CD4-positive, alpha-beta T cell treated with Interleukin-2 at 100 ng/mL for 4 hours (primary cell): ENCODE results near the gene RICTOR.
"Not testable (repeated sequence)": the region's sequence is repeated elsewhere in the genome, so short reads cannot be mapped to it uniquely, and the experiment has no call there.

Source experiments
- DNase-seq: peaks from one replicate; pipeline ENCODE4 v3.0.0-alpha.2; 2020; ENCODE audit warnings: low spot score

RICTOR gene

GRCh38 chr5:39013938-39014337 lies 60.3 kb downstream of the RICTOR start:
- DNase-seq: no peak

GRCh38 chr5:39010958-39011357 lies 63.2 kb downstream of the RICTOR start:
- DNase-seq: not testable (repeated sequence)

GRCh38 chr5:39009981-39010380 lies 64.2 kb downstream of the RICTOR start:
- DNase-seq: no peak

GRCh38 chr5:39009280-39009679 lies 64.9 kb downstream of the RICTOR start:
- no peak for DNase-seq

GRCh38 chr5:39006650-39007049 lies 67.5 kb downstream of the RICTOR start:
- no peak for DNase-seq

GRCh38 chr5:39005566-39006232 lies 68.5 kb downstream of the RICTOR start:
- peak; percentile 30 for DNase-seq

- no peak for DNase-seq
Observed at GRCh38 chr5:39001683-39002082, 72.5 kb downstream of the RICTOR start.

GRCh38 chr5:38999037-38999436 lies 75.2 kb downstream of the RICTOR start:
- DNase-seq: no peak

- DNase-seq: no peak
Observed at GRCh38 chr5:38997591-38997990, 76.6 kb downstream of the RICTOR start.

- DNase-seq: no peak
Observed at GRCh38 chr5:38996123-38996522, 78.1 kb downstream of the RICTOR start.

- DNase-seq: peak; percentile 51
Observed at GRCh38 chr5:38994324-38994927, 79.8 kb downstream of the RICTOR start.

GRCh38 chr5:38989974-38990719 lies 84.1 kb downstream of the RICTOR start:
- DNase-seq: not testable (repeated sequence)

- DNase-seq: no peak
Observed at GRCh38 chr5:38985909-38986452, 88.2 kb downstream of the RICTOR start.

- no peak for DNase-seq
Observed at GRCh38 chr5:38979535-38979934, 94.7 kb downstream of the RICTOR start.

- DNase-seq: no peak
Observed at GRCh38 chr5:38978036-38978435, 96.2 kb downstream of the RICTOR start.

- no peak for DNase-seq
Observed at GRCh38 chr5:38968665-38969064, 105.5 kb downstream of the RICTOR start.

- no peak for DNase-seq
Observed at GRCh38 chr5:38961691-38962090, 112.5 kb downstream of the RICTOR start.

- DNase-seq: no peak
Observed at GRCh38 chr5:38953426-38954012, 120.7 kb downstream of the RICTOR start.

GRCh38 chr5:38948501-38948900 lies 125.7 kb downstream of the RICTOR start:
- no peak for DNase-seq

GRCh38 chr5:38944282-38944681 lies 129.9 kb downstream of the RICTOR start:
- DNase-seq: no peak

- DNase-seq: no peak
Observed at GRCh38 chr5:38941912-38942311, 132.3 kb downstream of the RICTOR start.

GRCh38 chr5:38940230-38940858 lies 133.9 kb downstream of the RICTOR start:
- DNase-seq: no peak
